NCI-H82 treated with DMSO at 0.1 percent for 48 hours (cell line): ENCODE results near the gene EPS8L2.
"Not testable (repeated sequence)": the region's sequence is repeated elsewhere in the genome, so short reads cannot be mapped to it uniquely, and the experiment has no call there.

Experiments used
- DNase-seq: peaks from one replicate; lab custom pipeline; 2025; ENCODE audit not compliant: unreplicated experiment; lab: John Stamatoyannopoulos, UW

Gene EPS8L2

GRCh38 chr11:689625-690024 is 16.4 kb upstream of the EPS8L2 start:
- DNase-seq, result no peak

GRCh38 chr11:690244-690643 is 15.8 kb upstream of the EPS8L2 start:
- not testable (repeated sequence) for DNase-seq

- DNase-seq, result no peak
Observed at GRCh38 chr11:690738-691633, 15.0 kb upstream of the EPS8L2 start.

- no peak for DNase-seq
Observed at GRCh38 chr11:691710-692590, 14.1 kb upstream of the EPS8L2 start.

- DNase-seq, result no peak
Observed at GRCh38 chr11:692824-693414, 13.1 kb upstream of the EPS8L2 start.

GRCh38 chr11:693415-693831 is 12.6 kb upstream of the EPS8L2 start:
- DNase-seq, result no peak

GRCh38 chr11:693887-694562 is 12.0 kb upstream of the EPS8L2 start:
- DNase-seq, result no peak

- DNase-seq, result peak; percentile 80
Observed at GRCh38 chr11:694563-695287, 11.3 kb upstream of the EPS8L2 start, which contains the start of gene DEAF1. DEAF1 (minus strand) TSS chr11:695222; CDS start chr11:695047, 175 bp downstream.

GRCh38 chr11:695288-695537 is 10.8 kb upstream of the EPS8L2 start:
- DNase-seq, result no peak

GRCh38 chr11:695538-696248 is 10.3 kb upstream of the EPS8L2 start, which contains the start of gene TMEM80:
TMEM80 (plus strand) TSS chr11:695816; CDS start chr11:695828, 12 bp downstream.
- DNase-seq, result peak; percentile 69

- no peak for DNase-seq
Observed at GRCh38 chr11:696955-697491, 9.0 kb upstream of the EPS8L2 start.

- no peak for DNase-seq
Observed at GRCh38 chr11:697811-698311, 8.2 kb upstream of the EPS8L2 start.

- no peak for DNase-seq
Observed at GRCh38 chr11:698493-699115, 7.4 kb upstream of the EPS8L2 start.

GRCh38 chr11:699116-699508 is 6.9 kb upstream of the EPS8L2 start:
- no peak for DNase-seq

- no peak for DNase-seq
Observed at GRCh38 chr11:699753-700152, 6.3 kb upstream of the EPS8L2 start.

GRCh38 chr11:701741-702461 is 4.1 kb upstream of the EPS8L2 start:
- no peak for DNase-seq

- DNase-seq, result no peak
Observed at GRCh38 chr11:702462-703461, 3.3 kb upstream of the EPS8L2 start.
